ENCODE results near the gene KIAA0825. TPM values are rescaled to one million over a fixed set of nuclear protein-coding genes. Genes with fewer than 3 reads are reported as not detected.
"Not testable (repeated sequence)": the region's sequence is repeated elsewhere in the genome, so short reads cannot be mapped to it uniquely, and the experiment has no call there.

The KIAA0825 gene
- total RNA-seq, 1 experiment from 2014 or later: 1.3 TPM

DNA sequence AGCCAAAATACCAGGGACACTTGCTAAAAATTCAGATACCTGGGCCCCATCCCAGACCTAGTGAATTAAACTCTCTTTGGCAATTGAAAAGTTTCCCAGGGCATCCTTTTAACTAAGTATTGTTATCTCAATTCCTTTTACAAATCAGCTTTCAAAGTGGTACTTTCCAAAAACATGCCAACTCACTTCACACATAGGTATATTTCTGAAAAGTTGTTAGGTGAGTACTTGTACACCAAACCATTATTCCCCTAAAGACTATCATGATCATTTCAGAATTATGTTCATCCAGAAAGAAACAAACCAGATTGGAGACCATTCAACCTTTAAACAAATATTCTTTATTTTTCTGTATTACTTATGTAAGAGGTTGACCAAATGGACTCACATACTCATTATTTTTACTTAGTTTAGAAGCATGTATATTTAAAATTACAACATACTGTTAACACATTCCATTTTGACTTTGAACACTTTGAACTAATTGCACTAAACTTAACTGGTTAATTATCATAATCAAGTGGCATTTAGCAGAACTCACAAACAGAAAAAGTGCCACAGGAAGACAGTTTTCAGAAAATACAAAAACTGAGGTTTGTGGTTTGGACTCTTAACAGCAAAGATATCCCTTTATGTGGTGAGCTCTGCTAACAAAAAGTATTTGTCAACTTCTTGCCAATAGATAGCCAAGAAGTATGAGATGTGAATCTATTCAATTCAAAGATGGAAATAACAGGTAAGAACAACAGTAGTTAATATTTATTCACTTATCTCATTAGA is 40.7 kb downstream of the KIAA0825 start (continued):
- TF ChIP-seq ERG (CRISPR knock-in tag; IDR thresholded peaks at IDR 0.05): no peak
- no peak for TF ChIP-seq MYBL2 (CRISPR knock-in tag; IDR thresholded peaks at IDR 0.05)
- no peak for TF ChIP-seq ZBTB21 (CRISPR knock-in tag; IDR thresholded peaks at IDR 0.05; ENCODE audit: borderline replicate concordance)
- TF ChIP-seq GTF2I (CRISPR knock-in tag; conservative IDR thresholded peaks at IDR 0.05): no peak
- TF ChIP-seq JUN (CRISPR knock-in tag; IDR thresholded peaks at IDR 0.05): no peak
- TF ChIP-seq ATF1 (CRISPR knock-in tag; IDR thresholded peaks at IDR 0.05): no peak
- TF ChIP-seq GABPB1 (CRISPR knock-in tag; IDR thresholded peaks at IDR 0.05): no peak
- TF ChIP-seq ELF4 (CRISPR knock-in tag; IDR thresholded peaks at IDR 0.05; ENCODE audit: low read depth): no peak
- no peak for TF ChIP-seq KAT7 (CRISPR knock-in tag; IDR thresholded peaks at IDR 0.05; ENCODE audit: borderline replicate concordance)

- no peak overlapping the region for H3K4me3 Mint-ChIP-seq
- H3K4me1 Mint-ChIP-seq: peaks cover 39% of the 10 kb centered on the region
- no peaks in the 10 kb centered on the region for H3K27me3 Mint-ChIP-seq (ENCODE audit: low read depth)
- no peak for DNase-seq (ENCODE audit: low spot score)
- ChIA-PET CTCF (no interaction called here), POLR2A (no interaction called here)
- no peak for ATAC-seq
- no peaks in the 10 kb centered on the region for H3K36me3 Mint-ChIP-seq
- TF ChIP-seq ZNF671 (CRISPR knock-in tag; IDR thresholded peaks at IDR 0.05) (no peak), ELF4 (CRISPR knock-in tag; IDR thresholded peaks at IDR 0.05; ENCODE audit: low read depth) (no peak)
- no peaks in the 10 kb centered on the region for H3K9me3 Mint-ChIP-seq
- peak overlapping the region; percentile 27; the same call in 1 of the 2 replicates for H3K27ac Mint-ChIP-seq
Measured at GRCh38 chr5:94575196-94575595, 43.2 kb downstream of the KIAA0825 start.

DNA sequence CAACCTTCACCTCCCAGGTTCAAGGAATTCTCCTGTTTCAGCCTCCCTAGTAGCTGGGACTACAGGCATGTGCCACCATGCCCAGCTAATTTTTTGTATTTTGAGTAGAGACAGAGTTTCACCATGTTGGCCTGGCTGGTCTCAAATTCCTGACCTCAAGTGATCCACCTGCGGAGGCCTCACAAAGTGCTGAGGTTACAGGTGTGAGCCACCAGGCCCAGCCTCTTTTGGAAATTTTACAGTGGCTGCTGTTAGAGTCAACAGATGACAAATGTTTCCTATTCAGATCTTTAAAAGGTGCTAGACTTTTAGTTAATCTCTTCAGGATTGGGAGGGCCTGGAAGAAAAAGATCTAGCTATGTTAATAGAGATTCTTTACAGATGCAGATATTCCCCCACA is 45.1 kb downstream of the KIAA0825 start:
- H3K27me3 Mint-ChIP-seq (ENCODE audit: low read depth); POLR2A ChIA-PET; H3K9me3 Mint-ChIP-seq; H3K4me3 Mint-ChIP-seq; H3K36me3 Mint-ChIP-seq: not testable (repeated sequence)
- DNase-seq (ENCODE audit: low spot score) (peak; percentile 22), ATAC-seq (peak; percentile 81)
- CTCF ChIA-PET: interaction anchor here (0.6 to 3.1 kb wide), 2 partner anchors 49 to 97 kb away, joined by 3 to 6 read pairs; no protein-coding TSS in a partner anchor
- Mint-ChIP-seq H3K27ac (peak overlapping the region; percentile 92), H3K4me1 (peaks cover 34% of the 10 kb centered on the region)
- TF ChIP-seq, protein P1, sequence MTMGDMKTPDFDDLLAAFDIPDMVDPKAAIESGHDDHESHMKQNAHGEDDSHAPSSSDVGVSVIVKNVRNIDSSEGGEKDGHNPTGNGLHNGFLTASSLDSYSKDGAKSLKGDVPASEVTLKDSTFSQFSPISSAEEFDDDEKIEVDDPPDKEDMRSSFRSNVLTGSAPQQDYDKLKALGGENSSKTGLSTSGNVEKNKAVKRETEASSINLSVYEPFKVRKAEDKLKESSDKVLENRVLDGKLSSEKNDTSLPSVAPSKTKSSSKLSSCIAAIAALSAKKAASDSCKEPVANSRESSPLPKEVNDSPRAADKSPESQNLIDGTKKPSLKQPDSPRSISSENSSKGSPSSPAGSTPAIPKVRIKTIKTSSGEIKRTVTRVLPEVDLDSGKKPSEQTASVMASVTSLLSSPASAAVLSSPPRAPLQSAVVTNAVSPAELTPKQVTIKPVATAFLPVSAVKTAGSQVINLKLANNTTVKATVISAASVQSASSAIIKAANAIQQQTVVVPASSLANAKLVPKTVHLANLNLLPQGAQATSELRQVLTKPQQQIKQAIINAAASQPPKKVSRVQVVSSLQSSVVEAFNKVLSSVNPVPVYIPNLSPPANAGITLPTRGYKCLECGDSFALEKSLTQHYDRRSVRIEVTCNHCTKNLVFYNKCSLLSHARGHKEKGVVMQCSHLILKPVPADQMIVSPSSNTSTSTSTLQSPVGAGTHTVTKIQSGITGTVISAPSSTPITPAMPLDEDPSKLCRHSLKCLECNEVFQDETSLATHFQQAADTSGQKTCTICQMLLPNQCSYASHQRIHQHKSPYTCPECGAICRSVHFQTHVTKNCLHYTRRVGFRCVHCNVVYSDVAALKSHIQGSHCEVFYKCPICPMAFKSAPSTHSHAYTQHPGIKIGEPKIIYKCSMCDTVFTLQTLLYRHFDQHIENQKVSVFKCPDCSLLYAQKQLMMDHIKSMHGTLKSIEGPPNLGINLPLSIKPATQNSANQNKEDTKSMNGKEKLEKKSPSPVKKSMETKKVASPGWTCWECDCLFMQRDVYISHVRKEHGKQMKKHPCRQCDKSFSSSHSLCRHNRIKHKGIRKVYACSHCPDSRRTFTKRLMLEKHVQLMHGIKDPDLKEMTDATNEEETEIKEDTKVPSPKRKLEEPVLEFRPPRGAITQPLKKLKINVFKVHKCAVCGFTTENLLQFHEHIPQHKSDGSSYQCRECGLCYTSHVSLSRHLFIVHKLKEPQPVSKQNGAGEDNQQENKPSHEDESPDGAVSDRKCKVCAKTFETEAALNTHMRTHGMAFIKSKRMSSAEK (CRISPR knock-in tag; IDR thresholded peaks at IDR 0.05; ENCODE audit: borderline replicate concordance): 0 out of 2 replicates have a peak, but pooled peaks have one; percentile 11

DNA sequence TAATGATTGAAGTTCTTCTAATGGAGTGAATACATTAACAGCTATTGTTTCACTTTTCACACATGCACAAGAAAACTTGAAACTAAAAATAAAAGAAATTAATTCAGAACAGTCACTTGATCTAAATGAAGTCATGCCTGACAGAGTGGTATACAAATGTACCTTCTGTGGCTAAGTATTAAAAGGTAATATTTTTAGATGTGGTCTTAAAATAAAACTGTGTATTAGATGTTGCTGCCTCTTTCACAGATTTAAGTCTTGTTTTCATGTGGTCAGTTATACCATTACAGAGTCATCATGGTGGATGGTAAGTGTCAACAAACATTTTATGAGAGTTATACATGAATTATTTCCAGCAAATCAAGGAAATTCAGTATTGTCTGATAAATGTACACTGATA is 47.0 kb downstream of the KIAA0825 start:
- no peaks in the 10 kb centered on the region for H3K9me3 Mint-ChIP-seq
- H3K36me3 Mint-ChIP-seq: no peaks in the 10 kb centered on the region
- CTCF ChIA-PET: no interaction called here
- no peak overlapping the region for H3K4me3 Mint-ChIP-seq
- POLR2A ChIA-PET: no interaction called here
- H3K27me3 Mint-ChIP-seq (ENCODE audit: low read depth): no peaks in the 10 kb centered on the region
- ATAC-seq (no peak), DNase-seq (ENCODE audit: low spot score) (no peak)
- H3K4me1 Mint-ChIP-seq: peaks cover 22% of the 10 kb centered on the region
- H3K27ac Mint-ChIP-seq: no peak overlapping the region
- TF ChIP-seq E2F4 (CRISPR knock-in tag; IDR thresholded peaks at IDR 0.05; ENCODE audit: borderline replicate concordance, low read depth) (no peak), ELF4 (CRISPR knock-in tag; IDR thresholded peaks at IDR 0.05; ENCODE audit: low read depth) (no peak), ZBTB43 (CRISPR knock-in tag; IDR thresholded peaks at IDR 0.05) (no peak), FOXP1 (CRISPR knock-in tag; IDR thresholded peaks at IDR 0.05; ENCODE audit: borderline replicate concordance) (no peak), SP1 (CRISPR knock-in tag; conservative IDR thresholded peaks at IDR 0.05) (no peak), ATF3 (CRISPR knock-in tag; conservative IDR thresholded peaks at IDR 0.05) (no peak), ERG (CRISPR knock-in tag; IDR thresholded peaks at IDR 0.05) (no peak), NFATC4 (CRISPR knock-in tag; IDR thresholded peaks at IDR 0.05) (no peak), ZNF671 (CRISPR knock-in tag; IDR thresholded peaks at IDR 0.05) (no peak)
